HEK293 (cell line): ENCODE data around the gene OR52E5.

Experiments used
- CTCF ChIA-PET: fragments of 350-600 bp; formaldehyde crosslinking; extraction: SDS; loops from one replicate; lab custom pipeline; 2021; ENCODE audit warnings: antibody characterized with exemption; lab: Yijun Ruan, JAX
- POLR2A ChIA-PET: fragments of 300-600 bp; formaldehyde crosslinking; extraction: SDS; loops from one replicate; lab custom pipeline; 2020; ENCODE audit warnings: antibody characterized with exemption, inconsistent platforms; lab: Yijun Ruan, JAX
- H3K27ac ChIP-seq: fragments of 200-500 bp; sonication (Bioruptor generic); 2 replicates; pipeline ENCODE4 v1.5.1; 2014; ENCODE audit warnings: low read depth, low read length, control low read depth, inconsistent platforms; ENCODE audit errors: extremely low read depth
- H3K36me3 ChIP-seq, 2 experiments: fragments of 200-500 bp in 1 of 2; sonication (Bioruptor generic) in 1 of 2; 1 replicate in 1 of 2; 2 replicates in 1 of 2; pipeline ENCODE4 v1.5.1; 2014 to 2017; ENCODE audit warnings: inconsistent platforms in 2 of 2, low read length in 2 of 2; ENCODE audit not compliant: control insufficient read depth in 2 of 2, insufficient read depth in 1 of 2
- H3K4me1 ChIP-seq: fragments of 200-500 bp; sonication (Bioruptor generic); 2 replicates; pipeline ENCODE4 v1.5.1; 2014; ENCODE audit warnings: mild to moderate bottlenecking, low read length, inconsistent platforms; ENCODE audit not compliant: control insufficient read depth, insufficient read depth
- H3K4me3 ChIP-seq: 2 replicates; pipeline ENCODE4 v1.5.1; 2011; ENCODE audit warnings: low read depth, mild to moderate bottlenecking, control low read depth, low read length, moderate library complexity
- H3K9me3 ChIP-seq: fragments of 200-500 bp; sonication (Bioruptor generic); 2 replicates; pipeline ENCODE4 v1.5.1; 2014; ENCODE audit warnings: low read depth, low read length, inconsistent platforms; ENCODE audit not compliant: control insufficient read depth, insufficient read depth
- BCL11B ChIP-seq: fragments of 450-650 bp; formaldehyde crosslinking; IDR thresholded peaks from 2 replicates; pipeline ENCODE4 v1.5.1; 2016; ENCODE audit warnings: low read depth, missing biosample characterization, missing genetic modification characterization
- CTCF ChIP-seq: fragments of 450-650 bp; formaldehyde crosslinking; IDR thresholded peaks from 2 replicates; pipeline ENCODE4 v1.5.1; 2016; ENCODE audit warnings: missing biosample characterization, missing genetic modification characterization
- GLI4 ChIP-seq: fragments of 450-650 bp; formaldehyde crosslinking; IDR thresholded peaks from 2 replicates; pipeline ENCODE4 v1.5.1; 2016; ENCODE audit warnings: missing biosample characterization, missing genetic modification characterization
- KLF1 ChIP-seq: fragments of 450-650 bp; formaldehyde crosslinking; IDR thresholded peaks from 2 replicates; pipeline ENCODE4 v1.5.1; 2016; ENCODE audit warnings: missing biosample characterization, missing genetic modification characterization
- SETDB1 ChIP-seq: IDR thresholded peaks from one replicate; pipeline ENCODE4 v1.6.1; 2017; ENCODE audit warnings: mild to moderate bottlenecking, low read length, moderate library complexity, mixed read lengths; ENCODE audit not compliant: insufficient read length
- ZBTB20 ChIP-seq: fragments of 450-650 bp; formaldehyde crosslinking; IDR thresholded peaks from 2 replicates; pipeline ENCODE4 v1.5.1; 2016; ENCODE audit warnings: missing biosample characterization, missing genetic modification characterization
- ZFP69B ChIP-seq: fragments of 450-650 bp; formaldehyde crosslinking; IDR thresholded peaks from 2 replicates; pipeline ENCODE4 v1.5.1; 2016; ENCODE audit warnings: missing biosample characterization, missing genetic modification characterization
- ZNF561 ChIP-seq: fragments of 450-650 bp; IDR thresholded peaks from 2 replicates; pipeline ENCODE4 v1.5.1; 2018; ENCODE audit warnings: missing biosample characterization, missing genetic modification characterization, borderline replicate concordance
- ZNF610 ChIP-seq: fragments of 450-650 bp; formaldehyde crosslinking; IDR thresholded peaks from 2 replicates; pipeline ENCODE4 v1.5.1; 2016; ENCODE audit warnings: missing biosample characterization, missing genetic modification characterization, borderline replicate concordance
- ZNF624 ChIP-seq: fragments of 450-650 bp; formaldehyde crosslinking; IDR thresholded peaks from 2 replicates; pipeline ENCODE4 v1.5.1; 2017; ENCODE audit warnings: missing biosample characterization, missing genetic modification characterization
- ZSCAN16 ChIP-seq: fragments of 450-650 bp; formaldehyde crosslinking; IDR thresholded peaks from 2 replicates; pipeline ENCODE4 v1.5.1; 2016; ENCODE audit warnings: missing biosample characterization, missing genetic modification characterization
- TF ChIP-seq, protein P1 (sequence below): fragments of 450-650 bp; formaldehyde crosslinking; IDR thresholded peaks from 2 replicates; pipeline ENCODE4 v1.5.1; 2016; ENCODE audit warnings: missing biosample characterization, missing genetic modification characterization, borderline replicate concordance
- TF ChIP-seq, protein P2 (sequence below): fragments of 450-650 bp; formaldehyde crosslinking; IDR thresholded peaks from 2 replicates; pipeline ENCODE4 v1.5.1; 2016; ENCODE audit warnings: missing biosample characterization, missing genetic modification characterization
- TF ChIP-seq, protein P3 (sequence below): fragments of 450-650 bp; formaldehyde crosslinking; IDR thresholded peaks from 2 replicates; pipeline ENCODE4 v1.5.1; 2016; ENCODE audit warnings: missing biosample characterization, missing genetic modification characterization
- TF ChIP-seq, protein P4 (sequence below): fragments of 450-650 bp; formaldehyde crosslinking; IDR thresholded peaks from 2 replicates; pipeline ENCODE4 v1.5.1; 2016; ENCODE audit warnings: missing biosample characterization, missing genetic modification characterization

OR52E5 gene

DNA sequence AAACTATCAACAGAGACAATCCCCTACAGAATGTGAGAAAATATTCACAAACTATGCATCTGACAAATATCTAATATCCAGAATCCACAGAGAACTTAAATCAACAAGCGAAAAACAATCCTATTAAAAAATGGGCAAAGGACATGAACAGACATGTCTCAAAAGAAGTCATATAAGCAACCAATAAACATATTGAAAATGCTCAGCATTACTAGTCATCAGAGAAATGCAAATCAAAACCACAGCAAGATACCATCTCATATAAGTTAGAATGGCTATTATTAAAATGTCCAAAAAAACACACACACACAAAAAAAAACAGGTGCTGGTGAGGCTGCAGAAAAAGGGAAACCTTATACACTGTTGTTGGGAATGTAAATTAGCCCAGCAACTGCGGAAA, 27.2 kb upstream of the OR52E5 start:
- ChIA-PET POLR2A (no interaction called here), CTCF (no interaction called here)
- H3K9me3 ChIP-seq = no peaks in the 10 kb centered on the region
- no peaks in the 10 kb centered on the region for H3K36me3 ChIP-seq
- no peak overlapping the region for H3K4me3 ChIP-seq
- TF ChIP-seq ZFP69B (tag by site-specific recombination) (no peak), SETDB1 (no peak), CTCF (tag by site-specific recombination) (no peak), ZNF624 (no peak), ZNF561 (tag by site-specific recombination) (no peak)
- TF ChIP-seq, protein P1, sequence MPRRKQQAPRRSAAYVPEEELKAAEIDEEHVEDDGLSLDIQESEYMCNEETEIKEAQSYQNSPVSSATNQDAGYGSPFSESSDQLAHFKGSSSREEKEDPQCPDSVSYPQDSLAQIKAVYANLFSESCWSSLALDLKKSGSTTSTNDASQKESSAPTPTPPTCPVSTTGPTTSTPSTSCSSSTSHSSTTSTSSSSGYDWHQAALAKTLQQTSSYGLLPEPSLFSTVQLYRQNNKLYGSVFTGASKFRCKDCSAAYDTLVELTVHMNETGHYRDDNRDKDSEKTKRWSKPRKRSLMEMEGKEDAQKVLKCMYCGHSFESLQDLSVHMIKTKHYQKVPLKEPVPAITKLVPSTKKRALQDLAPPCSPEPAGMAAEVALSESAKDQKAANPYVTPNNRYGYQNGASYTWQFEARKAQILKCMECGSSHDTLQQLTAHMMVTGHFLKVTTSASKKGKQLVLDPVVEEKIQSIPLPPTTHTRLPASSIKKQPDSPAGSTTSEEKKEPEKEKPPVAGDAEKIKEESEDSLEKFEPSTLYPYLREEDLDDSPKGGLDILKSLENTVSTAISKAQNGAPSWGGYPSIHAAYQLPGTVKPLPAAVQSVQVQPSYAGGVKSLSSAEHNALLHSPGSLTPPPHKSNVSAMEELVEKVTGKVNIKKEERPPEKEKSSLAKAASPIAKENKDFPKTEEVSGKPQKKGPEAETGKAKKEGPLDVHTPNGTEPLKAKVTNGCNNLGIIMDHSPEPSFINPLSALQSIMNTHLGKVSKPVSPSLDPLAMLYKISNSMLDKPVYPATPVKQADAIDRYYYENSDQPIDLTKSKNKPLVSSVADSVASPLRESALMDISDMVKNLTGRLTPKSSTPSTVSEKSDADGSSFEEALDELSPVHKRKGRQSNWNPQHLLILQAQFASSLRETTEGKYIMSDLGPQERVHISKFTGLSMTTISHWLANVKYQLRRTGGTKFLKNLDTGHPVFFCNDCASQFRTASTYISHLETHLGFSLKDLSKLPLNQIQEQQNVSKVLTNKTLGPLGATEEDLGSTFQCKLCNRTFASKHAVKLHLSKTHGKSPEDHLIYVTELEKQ (tag by site-specific recombination) = no peak
- H3K4me1 ChIP-seq = no peaks in the 10 kb centered on the region
- H3K27ac ChIP-seq = no peak overlapping the region

- no peak overlapping the region for H3K27ac ChIP-seq
- no peak overlapping the region for H3K4me3 ChIP-seq
- no peaks in the 10 kb centered on the region for H3K4me1 ChIP-seq
- no peaks in the 10 kb centered on the region for H3K9me3 ChIP-seq
- no peak for TF ChIP-seq CTCF (tag by site-specific recombination)
- no peak for TF ChIP-seq ZBTB20 (tag by site-specific recombination)
- no peak for TF ChIP-seq KLF1 (tag by site-specific recombination)
- TF ChIP-seq, protein P2, sequence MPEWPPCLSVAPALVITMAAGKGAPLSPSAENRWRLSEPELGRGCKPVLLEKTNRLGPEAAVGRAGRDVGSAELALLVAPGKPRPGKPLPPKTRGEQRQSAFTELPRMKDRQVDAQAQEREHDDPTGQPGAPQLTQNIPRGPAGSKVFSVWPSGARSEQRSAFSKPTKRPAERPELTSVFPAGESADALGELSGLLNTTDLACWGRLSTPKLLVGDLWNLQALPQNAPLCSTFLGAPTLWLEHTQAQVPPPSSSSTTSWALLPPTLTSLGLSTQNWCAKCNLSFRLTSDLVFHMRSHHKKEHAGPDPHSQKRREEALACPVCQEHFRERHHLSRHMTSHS (tag by site-specific recombination) = no peak
- TF ChIP-seq ZSCAN16 (tag by site-specific recombination) = no peak
- no peak for TF ChIP-seq ZNF610 (tag by site-specific recombination)
- TF ChIP-seq, protein P3, sequence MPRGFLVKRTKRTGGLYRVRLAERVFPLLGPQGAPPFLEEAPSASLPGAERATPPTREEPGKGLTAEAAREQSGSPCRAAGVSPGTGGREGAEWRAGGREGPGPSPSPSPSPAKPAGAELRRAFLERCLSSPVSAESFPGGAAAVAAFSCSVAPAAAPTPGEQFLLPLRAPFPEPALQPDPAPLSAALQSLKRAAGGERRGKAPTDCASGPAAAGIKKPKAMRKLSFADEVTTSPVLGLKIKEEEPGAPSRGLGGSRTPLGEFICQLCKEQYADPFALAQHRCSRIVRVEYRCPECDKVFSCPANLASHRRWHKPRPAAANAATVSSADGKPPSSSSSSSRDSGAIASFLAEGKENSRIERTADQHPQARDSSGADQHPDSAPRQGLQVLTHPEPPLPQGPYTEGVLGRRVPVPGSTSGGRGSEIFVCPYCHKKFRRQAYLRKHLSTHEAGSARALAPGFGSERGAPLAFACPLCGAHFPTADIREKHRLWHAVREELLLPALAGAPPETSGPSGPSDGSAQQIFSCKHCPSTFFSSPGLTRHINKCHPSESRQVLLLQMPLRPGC (tag by site-specific recombination) = no peak
- TF ChIP-seq GLI4 (tag by site-specific recombination) = no peak
- no peak for TF ChIP-seq BCL11B (tag by site-specific recombination)
- TF ChIP-seq, protein P4, sequence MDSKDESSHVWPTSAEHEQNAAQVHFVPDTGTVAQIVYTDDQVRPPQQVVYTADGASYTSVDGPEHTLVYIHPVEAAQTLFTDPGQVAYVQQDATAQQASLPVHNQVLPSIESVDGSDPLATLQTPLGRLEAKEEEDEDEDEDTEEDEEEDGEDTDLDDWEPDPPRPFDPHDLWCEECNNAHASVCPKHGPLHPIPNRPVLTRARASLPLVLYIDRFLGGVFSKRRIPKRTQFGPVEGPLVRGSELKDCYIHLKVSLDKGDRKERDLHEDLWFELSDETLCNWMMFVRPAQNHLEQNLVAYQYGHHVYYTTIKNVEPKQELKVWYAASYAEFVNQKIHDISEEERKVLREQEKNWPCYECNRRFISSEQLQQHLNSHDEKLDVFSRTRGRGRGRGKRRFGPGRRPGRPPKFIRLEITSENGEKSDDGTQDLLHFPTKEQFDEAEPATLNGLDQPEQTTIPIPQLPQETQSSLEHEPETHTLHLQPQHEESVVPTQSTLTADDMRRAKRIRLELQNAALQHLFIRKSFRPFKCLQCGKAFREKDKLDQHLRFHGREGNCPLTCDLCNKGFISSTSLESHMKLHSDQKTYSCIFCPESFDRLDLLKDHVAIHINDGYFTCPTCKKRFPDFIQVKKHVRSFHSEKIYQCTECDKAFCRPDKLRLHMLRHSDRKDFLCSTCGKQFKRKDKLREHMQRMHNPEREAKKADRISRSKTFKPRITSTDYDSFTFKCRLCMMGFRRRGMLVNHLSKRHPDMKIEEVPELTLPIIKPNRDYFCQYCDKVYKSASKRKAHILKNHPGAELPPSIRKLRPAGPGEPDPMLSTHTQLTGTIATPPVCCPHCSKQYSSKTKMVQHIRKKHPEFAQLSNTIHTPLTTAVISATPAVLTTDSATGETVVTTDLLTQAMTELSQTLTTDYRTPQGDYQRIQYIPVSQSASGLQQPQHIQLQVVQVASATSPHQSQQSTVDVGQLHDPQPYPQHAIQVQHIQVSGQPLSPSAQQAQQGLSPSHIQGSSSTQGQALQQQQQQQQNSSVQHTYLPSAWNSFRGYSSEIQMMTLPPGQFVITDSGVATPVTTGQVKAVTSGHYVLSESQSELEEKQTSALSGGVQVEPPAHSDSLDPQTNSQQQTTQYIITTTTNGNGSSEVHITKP (tag by site-specific recombination) = no peak
- TF ChIP-seq, all 188 proteins: peak for 0
- ChIA-PET POLR2A (no interaction called here), CTCF (no interaction called here)
- H3K36me3 ChIP-seq = no peaks in the 10 kb centered on the region
Observed at GRCh38 chr11:5878564-5878963, 14.4 kb upstream of the OR52E5 start.
